HUES64 (cell line): ENCODE data around the gene C16orf74.
A peak's percentile ranks its signal among the peaks of the same experiment; 100 is the strongest.

ENCODE experiments used
- H3K27ac ChIP-seq: 2 replicates; pipeline ENCODE4 v1.7.0; 2013; ENCODE audit warnings: low read depth, low read length, inconsistent platforms
- H3K27me3 ChIP-seq: 2 replicates; pipeline ENCODE4 v1.6.1; 2013; ENCODE audit warnings: mild to moderate bottlenecking, low read length; ENCODE audit not compliant: insufficient read depth
- H3K36me3 ChIP-seq: 2 replicates; pipeline ENCODE4 v1.6.1; 2013; ENCODE audit warnings: mild to moderate bottlenecking, low read length; ENCODE audit not compliant: insufficient read depth
- H3K4me1 ChIP-seq: 2 replicates; pipeline ENCODE4 v1.6.1; 2013; ENCODE audit warnings: mild to moderate bottlenecking, low read length, moderate library complexity; ENCODE audit not compliant: insufficient read depth
- H3K4me3 ChIP-seq: 2 replicates; pipeline ENCODE4 v1.5.1; 2013; ENCODE audit warnings: mild to moderate bottlenecking, low read length, moderate library complexity
- H3K9ac ChIP-seq: 2 replicates; pipeline ENCODE4 v1.6.1; 2013; ENCODE audit warnings: mild to moderate bottlenecking, low read depth, low read length
- H3K9me3 ChIP-seq: 2 replicates; pipeline ENCODE4 v1.6.1; 2013; ENCODE audit warnings: low read depth, low read length; ENCODE audit not compliant: insufficient read depth
- WGBS: fragments of 150-250, 120-280 bp; methylation state at CpG from one replicate; pipeline ENCODE4 v1.1.7; 2013; ENCODE audit warnings: missing lambda C conversion rate; 5-methylcytosine and 5-hydroxymethylcytosine counted together

The C16orf74 gene

GRCh38 chr16:85667841-85668413, 83.0 kb downstream of the C16orf74 start:
- H3K27me3 ChIP-seq, result no peaks in the 10 kb centered on the region
- H3K9me3 ChIP-seq, result no peaks in the 10 kb centered on the region
- H3K36me3 ChIP-seq, result peaks cover 98% of the 10 kb centered on the region
- 95% methylated on average over 16 of the region's 16 CpGs for WGBS
- no peak overlapping the region for H3K27ac ChIP-seq
- H3K9ac ChIP-seq, result no peak overlapping the region
- no peaks in the 10 kb centered on the region for H3K4me1 ChIP-seq
- H3K4me3 ChIP-seq, result no peak overlapping the region

GRCh38 chr16:85667261-85667660, 83.6 kb downstream of the C16orf74 start:
- H3K9ac ChIP-seq, result no peak overlapping the region
- H3K4me1 ChIP-seq, result no peaks in the 10 kb centered on the region
- no peaks in the 10 kb centered on the region for H3K9me3 ChIP-seq
- 93% methylated on average over 9 of the region's 9 CpGs for WGBS
- no peaks in the 10 kb centered on the region for H3K27me3 ChIP-seq
- H3K4me3 ChIP-seq, result no peak overlapping the region
- no peak overlapping the region; the same call in 1 of the 2 replicates for H3K27ac ChIP-seq
- H3K36me3 ChIP-seq, result peaks cover 98% of the 10 kb centered on the region

- 95% methylated on average over 13 of the region's 13 CpGs for WGBS
- Histone ChIP-seq H3K9me3 (no peaks in the 10 kb centered on the region), H3K4me1 (no peaks in the 10 kb centered on the region), H3K4me3 (no peak overlapping the region), H3K27me3 (no peaks in the 10 kb centered on the region), H3K27ac (no peak overlapping the region), H3K36me3 (peaks cover 100% of the 10 kb centered on the region), H3K9ac (no peak overlapping the region)
Observed at GRCh38 chr16:85665929-85666328, 85.0 kb downstream of the C16orf74 start.

GRCh38 chr16:85665373-85665740, 85.5 kb downstream of the C16orf74 start:
- 95% methylated on average over 12 of the region's 12 CpGs for WGBS
- Histone ChIP-seq H3K27ac (no peak overlapping the region), H3K9ac (no peak overlapping the region), H3K27me3 (no peaks in the 10 kb centered on the region), H3K9me3 (no peaks in the 10 kb centered on the region), H3K4me3 (no peak overlapping the region), H3K4me1 (no peaks in the 10 kb centered on the region), H3K36me3 (peaks cover 98% of the 10 kb centered on the region)

GRCh38 chr16:85664580-85665372, 86.1 kb downstream of the C16orf74 start:
- peaks cover 97% of the 10 kb centered on the region for H3K36me3 ChIP-seq
- no peaks in the 10 kb centered on the region for H3K4me1 ChIP-seq
- H3K9me3 ChIP-seq, result no peaks in the 10 kb centered on the region
- no peak overlapping the region for H3K4me3 ChIP-seq
- no peaks in the 10 kb centered on the region for H3K27me3 ChIP-seq
- H3K9ac ChIP-seq, result no peak overlapping the region
- H3K27ac ChIP-seq, result no peak overlapping the region
- 96% methylated on average over 27 of the region's 27 CpGs for WGBS

- Histone ChIP-seq H3K9me3 (no peaks in the 10 kb centered on the region), H3K27ac (no peak overlapping the region), H3K9ac (no peak overlapping the region), H3K36me3 (peaks cover 95% of the 10 kb centered on the region), H3K27me3 (no peaks in the 10 kb centered on the region), H3K4me3 (no peak overlapping the region), H3K4me1 (no peaks in the 10 kb centered on the region)
- WGBS, result 96% methylated on average over 12 of the region's 12 CpGs
Observed at GRCh38 chr16:85663891-85664321, 87.0 kb downstream of the C16orf74 start.

- H3K4me1 ChIP-seq, result no peaks in the 10 kb centered on the region
- H3K36me3 ChIP-seq, result peaks cover 95% of the 10 kb centered on the region
- WGBS, result 96% methylated on average over 38 of the region's 38 CpGs
- H3K4me3 ChIP-seq, result no peak overlapping the region
- H3K9ac ChIP-seq, result no peak overlapping the region
- H3K27ac ChIP-seq, result no peak overlapping the region
- H3K9me3 ChIP-seq, result no peaks in the 10 kb centered on the region
- no peaks in the 10 kb centered on the region for H3K27me3 ChIP-seq
Observed at GRCh38 chr16:85662976-85663830, 87.7 kb downstream of the C16orf74 start.

- Histone ChIP-seq H3K4me1 (no peaks in the 10 kb centered on the region), H3K36me3 (peaks cover 95% of the 10 kb centered on the region), H3K9me3 (no peaks in the 10 kb centered on the region), H3K9ac (no peak overlapping the region), H3K27me3 (no peaks in the 10 kb centered on the region), H3K27ac (0 out of 2 replicates have a peak overlapping the region, but pooled peaks have one; percentile 13), H3K4me3 (no peak overlapping the region)
- WGBS, result 95% methylated on average over 3 of the region's 3 CpGs
Observed at GRCh38 chr16:85662482-85662812, 88.4 kb downstream of the C16orf74 start.

- Histone ChIP-seq H3K9ac (no peak overlapping the region), H3K27me3 (no peaks in the 10 kb centered on the region), H3K27ac (no peak overlapping the region), H3K4me1 (no peaks in the 10 kb centered on the region), H3K9me3 (no peaks in the 10 kb centered on the region), H3K36me3 (peaks cover 95% of the 10 kb centered on the region), H3K4me3 (no peak overlapping the region)
- 93% methylated on average over 26 of the region's 26 CpGs for WGBS
Observed at GRCh38 chr16:85661740-85662481, 89.0 kb downstream of the C16orf74 start.

- Histone ChIP-seq H3K9me3 (no peaks in the 10 kb centered on the region), H3K27me3 (no peaks in the 10 kb centered on the region), H3K27ac (no peak overlapping the region), H3K9ac (no peak overlapping the region), H3K4me1 (no peaks in the 10 kb centered on the region), H3K36me3 (peaks cover 95% of the 10 kb centered on the region), H3K4me3 (no peak overlapping the region)
- 96% methylated on average over 42 of the region's 42 CpGs for WGBS
Observed at GRCh38 chr16:85660843-85661739, 89.8 kb downstream of the C16orf74 start.
